RPMI7951 (cell line): ENCODE measurements around the gene OPN1MW3. TPM values are rescaled to one million over a fixed set of nuclear protein-coding genes. Genes with fewer than 3 reads are reported as not detected.
"Not testable (repeated sequence)": the region's sequence is repeated elsewhere in the genome, so short reads cannot be mapped to it uniquely, and the experiment has no call there.

Experiments used
- DNase-seq: peaks from one replicate; pipeline ENCODE4 v3.0.0-alpha.2; 2012; ENCODE audit warnings: low read depth
- total RNA-seq: library from RNA; depleted of rRNA; stranded (reverse); fragments of >200 nt; shearing (Covaris generic); gene quantifications from 2 replicates; pipeline ENCODE4 v1.2.3, GENCODE V29; 2014; rRNA removed

The OPN1MW3 gene
- total RNA-seq, 1 experiment from 2014 or later: not detected

GRCh38 chrX:154296731-154297130 lies 39.3 kb downstream of the OPN1MW3 start:
- DNase-seq: no peak

GRCh38 chrX:154298312-154298711 lies 40.9 kb downstream of the OPN1MW3 start:
- no peak for DNase-seq

GRCh38 chrX:154300816-154301215 lies 43.4 kb downstream of the OPN1MW3 start:
- no peak for DNase-seq

- not testable (repeated sequence) for DNase-seq
These were observed 45.6 kb downstream of the OPN1MW3 start for GRCh38 chrX:154302998-154303397.

- DNase-seq: no peak
These were observed 46.1 kb downstream of the OPN1MW3 start for GRCh38 chrX:154303476-154303875.

GRCh38 chrX:154304846-154305245 lies 47.5 kb downstream of the OPN1MW3 start:
- DNase-seq: peak; percentile 2

GRCh38 chrX:154305541-154306205 lies 48.3 kb downstream of the OPN1MW3 start:
- DNase-seq: no peak

GRCh38 chrX:154307202-154307601 lies 49.8 kb downstream of the OPN1MW3 start:
- DNase-seq: no peak

GRCh38 chrX:154308108-154308946 lies 50.9 kb downstream of the OPN1MW3 start:
- DNase-seq: peak; percentile 24

GRCh38 chrX:154309041-154309775 lies 51.8 kb downstream of the OPN1MW3 start:
- DNase-seq: no peak

GRCh38 chrX:154310616-154311536 lies 53.5 kb downstream of the OPN1MW3 start:
- no peak for DNase-seq

- DNase-seq: no peak
These were observed 54.7 kb downstream of the OPN1MW3 start for GRCh38 chrX:154312116-154312515.

GRCh38 chrX:154313147-154313546 lies 55.8 kb downstream of the OPN1MW3 start:
- DNase-seq: peak; percentile 10

- no peak for DNase-seq
These were observed 58.0 kb downstream of the OPN1MW3 start for GRCh38 chrX:154315416-154315815.

- peak; percentile 12 for DNase-seq
These were observed 60.1 kb downstream of the OPN1MW3 start for GRCh38 chrX:154317391-154317995.

GRCh38 chrX:154320406-154320805 lies 63.0 kb downstream of the OPN1MW3 start:
- no peak for DNase-seq

Other genes starting within 250 kb of the OPN1MW3 start
- gene IRAK1, start 237.7 kb upstream of the OPN1MW3 start, total RNA-seq: 38.1 and 44.2 TPM in 2 replicates
- gene MECP2, start 159.9 kb upstream of the OPN1MW3 start, total RNA-seq: 12.5 and 12.9 TPM in 2 replicates
- not detected in 2 replicates for gene OPN1LW, start 113.3 kb upstream of the OPN1MW3 start, total RNA-seq
- not detected in 2 replicates for gene OPN1MW, start 75.0 kb upstream of the OPN1MW3 start, total RNA-seq
- gene OPN1MW2, start 37.8 kb upstream of the OPN1MW3 start, total RNA-seq: not detected in 2 replicates
- gene TEX28, start 37.5 kb downstream of the OPN1MW3 start, total RNA-seq: not detected in 2 replicates
- not detected in 2 replicates for gene TKTL1, start 38.2 kb downstream of the OPN1MW3 start, total RNA-seq
- 375 and 579 TPM in 2 replicates for gene FLNA, start 117.1 kb downstream of the OPN1MW3 start, total RNA-seq
- 27.6 and 29.8 TPM in 2 replicates for gene EMD, start 121.7 kb downstream of the OPN1MW3 start, total RNA-seq
- gene RPL10, start 140.8 kb downstream of the OPN1MW3 start, total RNA-seq: 2,378 and 3,972 TPM in 2 replicates
- gene DNASE1L1, start 151.7 kb downstream of the OPN1MW3 start, total RNA-seq: 12.6 and 14.3 TPM in 2 replicates
- 9.6 and 9.8 TPM in 2 replicates for gene TAFAZZIN, start 154.0 kb downstream of the OPN1MW3 start, total RNA-seq
- 29.0 and 36.1 TPM in 2 replicates for gene ATP6AP1, start 171.1 kb downstream of the OPN1MW3 start, total RNA-seq
- 58.0 and 58.6 TPM in 2 replicates for gene GDI1, start 179.6 kb downstream of the OPN1MW3 start, total RNA-seq
- gene FAM50A, start 186.6 kb downstream of the OPN1MW3 start, total RNA-seq: 37.8 and 45.0 TPM in 2 replicates
- gene PLXNA3, start 200.7 kb downstream of the OPN1MW3 start, total RNA-seq: 3.9 and 5.4 TPM in 2 replicates
- gene LAGE3, start 221.7 kb downstream of the OPN1MW3 start, total RNA-seq: 28.8 and 40.4 TPM in 2 replicates
- 46.0 and 50.1 TPM in 2 replicates for gene UBL4A, start 229.0 kb downstream of the OPN1MW3 start, total RNA-seq
- 19.5 and 25.6 TPM in 2 replicates for gene SLC10A3, start 233.0 kb downstream of the OPN1MW3 start, total RNA-seq